A673 (cell line): ENCODE results near the gene NAPB. TPM values are rescaled to one million over a fixed set of nuclear protein-coding genes. Genes with fewer than 3 reads are reported as not detected.

Experiments used
- BruUV-seq: library from RNA; stranded (reverse); fragments of 400-500 nt; replicated peaks from 2 replicates; lab custom pipeline; 2021; lab: Mats Ljungman, UMichigan
- CTCF ChIA-PET: fragments of 300-600 bp; sonication (Branson Sonifier 250); formaldehyde crosslinking; loops from one replicate; lab custom pipeline; 2022; ENCODE audit warnings: antibody characterized with exemption; lab: Charles Lee
- POLR2A ChIA-PET: fragments of 300-600 bp; sonication (Branson Sonifier 250); formaldehyde crosslinking; loops from one replicate; lab custom pipeline; 2022; ENCODE audit warnings: antibody characterized with exemption; ENCODE audit not compliant: low non-redundant PET; lab: Charles Lee
- DNase-seq: peaks from one replicate; pipeline ENCODE4 v3.0.0-alpha.2; 2015; ENCODE audit warnings: low spot score
- H3K27ac ChIP-seq: fragments of 200-600 bp; sonication (generic); 2 replicates; pipeline ENCODE4 v1.5.1; 2016; ENCODE audit warnings: mixed run types, low read depth, mild to moderate bottlenecking, mixed read lengths, antibody characterized with exemption, low read length; ENCODE audit not compliant: poor library complexity, severe bottlenecking
- H3K27me3 ChIP-seq: fragments of 200-600 bp; sonication (generic); replicated peaks from 2 replicates; pipeline ENCODE4 v1.6.1; 2017; ENCODE audit warnings: mixed run types, low read depth, mild to moderate bottlenecking, mixed read lengths, antibody characterized with exemption, low read length; ENCODE audit not compliant: insufficient read depth, poor library complexity
- H3K36me3 ChIP-seq: fragments of 200-600 bp; sonication (generic); 2 replicates; pipeline ENCODE4 v1.6.1; 2016; ENCODE audit warnings: mixed run types, mild to moderate bottlenecking, mixed read lengths, antibody characterized with exemption, low read length; ENCODE audit not compliant: insufficient read depth, poor library complexity, severe bottlenecking
- H3K4me1 ChIP-seq: fragments of 200-600 bp; sonication (generic); 2 replicates; pipeline ENCODE4 v1.6.1; 2017; ENCODE audit warnings: mixed run types, mild to moderate bottlenecking, mixed read lengths, antibody characterized with exemption, low read length; ENCODE audit not compliant: insufficient read depth, poor library complexity, severe bottlenecking
- H3K4me3 ChIP-seq: fragments of 200-600 bp; sonication (generic); 2 replicates; pipeline ENCODE4 v1.5.1; 2016; ENCODE audit warnings: low read depth, mixed run types, mild to moderate bottlenecking, mixed read lengths, low read length; ENCODE audit not compliant: poor library complexity, severe bottlenecking
- H3K9me3 ChIP-seq: fragments of 200-600 bp; sonication (generic); 2 replicates; pipeline ENCODE4 v1.6.1; 2016; ENCODE audit warnings: mixed run types, low read depth, mild to moderate bottlenecking, mixed read lengths, antibody characterized with exemption, low read length; ENCODE audit not compliant: poor library complexity, severe bottlenecking
- EZH2 ChIP-seq: fragments of 200-600 bp; sonication (generic); IDR thresholded peaks from 2 replicates; pipeline ENCODE4 v1.6.1; 2017; ENCODE audit warnings: borderline replicate concordance, low read depth, mild to moderate bottlenecking, mixed read lengths, antibody characterized with exemption, low read length; ENCODE audit not compliant: poor library complexity, severe bottlenecking
- intact Hi-C: fragments of 100-400 bp; cut with micrococcal nuclease; formaldehyde crosslinking; loops from one replicate; pipeline ENCODE4 v1.10.0; 2022; ENCODE audit not compliant: unreplicated experiment
- total RNA-seq: library from RNA; stranded (reverse); gene quantifications from 2 replicates; pipeline ENCODE4 v1.2.3, GENCODE V29; 2021
- TF ChIP-seq, protein P1 (sequence below): fragments of 300-800, 200-600 bp; sonication (generic); conservative IDR thresholded peaks from 2 replicates; pipeline ENCODE4 v1.5.1; 2017; ENCODE audit warnings: low read depth, mild to moderate bottlenecking, antibody characterized with exemption, low read length, moderate library complexity, mixed read lengths

Gene NAPB
- total RNA-seq, 1 experiment from 2014 or later: 11.6 TPM

- POLR2A ChIA-PET: no interaction called here
- H3K4me3 ChIP-seq: no peak overlapping the region
- intact Hi-C loops: loop anchor here (1.0 to 2.0 kb wide), 2 partner anchors 164 to 225 kb away; no protein-coding TSS in a partner anchor
- no peak overlapping the region for H3K27ac ChIP-seq
- no TSS peak for BruUV-seq
- no peaks in the 10 kb centered on the region for H3K9me3 ChIP-seq
- no peaks in the 10 kb centered on the region for H3K36me3 ChIP-seq
- CTCF ChIA-PET: interaction anchor here (0.9 to 1.6 kb wide), 2 partner anchors 167 to 225 kb away, joined by 3 to 7 read pairs; no protein-coding TSS in a partner anchor
- H3K27me3 ChIP-seq: no peaks in the 10 kb centered on the region
- no peaks in the 10 kb centered on the region for H3K4me1 ChIP-seq
- TF ChIP-seq, protein P1, sequence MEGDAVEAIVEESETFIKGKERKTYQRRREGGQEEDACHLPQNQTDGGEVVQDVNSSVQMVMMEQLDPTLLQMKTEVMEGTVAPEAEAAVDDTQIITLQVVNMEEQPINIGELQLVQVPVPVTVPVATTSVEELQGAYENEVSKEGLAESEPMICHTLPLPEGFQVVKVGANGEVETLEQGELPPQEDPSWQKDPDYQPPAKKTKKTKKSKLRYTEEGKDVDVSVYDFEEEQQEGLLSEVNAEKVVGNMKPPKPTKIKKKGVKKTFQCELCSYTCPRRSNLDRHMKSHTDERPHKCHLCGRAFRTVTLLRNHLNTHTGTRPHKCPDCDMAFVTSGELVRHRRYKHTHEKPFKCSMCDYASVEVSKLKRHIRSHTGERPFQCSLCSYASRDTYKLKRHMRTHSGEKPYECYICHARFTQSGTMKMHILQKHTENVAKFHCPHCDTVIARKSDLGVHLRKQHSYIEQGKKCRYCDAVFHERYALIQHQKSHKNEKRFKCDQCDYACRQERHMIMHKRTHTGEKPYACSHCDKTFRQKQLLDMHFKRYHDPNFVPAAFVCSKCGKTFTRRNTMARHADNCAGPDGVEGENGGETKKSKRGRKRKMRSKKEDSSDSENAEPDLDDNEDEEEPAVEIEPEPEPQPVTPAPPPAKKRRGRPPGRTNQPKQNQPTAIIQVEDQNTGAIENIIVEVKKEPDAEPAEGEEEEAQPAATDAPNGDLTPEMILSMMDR: peak; percentile 92
- no peak for TF ChIP-seq EZH2
- peak; percentile 80 for DNase-seq
Observed at GRCh38 chr20:23441850-23442313, 20.6 kb upstream of the NAPB start.

DNA sequence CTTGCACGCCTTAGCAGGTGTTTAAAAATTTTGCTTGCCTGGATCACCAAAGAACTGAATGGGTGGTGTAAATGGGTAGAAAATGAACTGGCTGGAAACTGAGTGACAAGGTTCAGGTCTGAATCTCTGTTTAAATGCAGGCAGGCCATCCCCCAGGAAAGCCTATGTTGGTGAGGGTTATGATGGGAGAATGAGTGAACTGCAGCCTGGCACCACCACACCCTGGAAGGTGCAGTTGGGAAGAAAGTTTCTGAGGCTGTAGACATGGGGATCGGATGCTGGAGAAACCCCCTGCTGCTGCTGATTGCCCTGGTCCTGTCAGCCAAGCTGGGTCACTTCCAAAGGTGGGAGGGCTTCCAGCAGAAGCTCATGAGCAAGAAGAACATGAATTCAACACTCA is 18.7 kb upstream of the NAPB start:
- ChIA-PET POLR2A (no interaction called here), CTCF (no interaction called here)
- Histone ChIP-seq H3K27ac (no peak overlapping the region), H3K4me1 (no peaks in the 10 kb centered on the region), H3K4me3 (no peak overlapping the region), H3K9me3 (no peaks in the 10 kb centered on the region), H3K36me3 (no peaks in the 10 kb centered on the region), H3K27me3 (no peaks in the 10 kb centered on the region)
- TF ChIP-seq EZH2: no peak
- TF ChIP-seq, protein P1: no peak
- intact Hi-C loops: no loop called here
- no peak for DNase-seq
- no TSS peak for BruUV-seq

GRCh38 chr20:23438661-23439060 is 17.4 kb upstream of the NAPB start:
- no peak for DNase-seq
- CTCF ChIA-PET: no interaction called here
- H3K4me1 ChIP-seq: no peaks in the 10 kb centered on the region
- H3K27me3 ChIP-seq: no peaks in the 10 kb centered on the region
- H3K9me3 ChIP-seq: no peaks in the 10 kb centered on the region
- H3K36me3 ChIP-seq: no peaks in the 10 kb centered on the region
- TF ChIP-seq, protein P1: no peak
- TF ChIP-seq EZH2: no peak
- intact Hi-C loops: no loop called here
- POLR2A ChIA-PET: no interaction called here
- H3K27ac ChIP-seq: no peak overlapping the region
- no peak overlapping the region for H3K4me3 ChIP-seq
- BruUV-seq: no TSS peak
